Left colon (tissue), 2 donors: ENCODE measurements around the gene PLBD2. TPM values are rescaled to one million over a fixed set of nuclear protein-coding genes. Genes with fewer than 3 reads are reported as not detected.

ENCODE experiments used
- ATAC-seq: fragments of 200-7000 bp; cut with Tn5 transposase; one replicate; pipeline ENCODE4 v1.9.1; 2020; ENCODE audit warnings: mild to moderate bottlenecking, moderate library complexity
- DNase-seq, 2 donors: peaks; one replicate each; pipeline ENCODE4 v3.0.0-alpha.2; 2020
- intact Hi-C, 2 donors: fragments of 100-400 bp; cut with DNase I in 1 of 2; cut with micrococcal nuclease in 1 of 2; formaldehyde crosslinking; loops; one replicate each; pipeline versions ENCODE4 v1.11.2 to v1.14.0; 2022; cut with DNase I, micrococcal nuclease
- total RNA-seq, 2 donors: library from RNA; stranded (reverse); fragmentation: NEBNext Ultra II Directional; extraction: Animal tissue kit (Norgen Biotek cat#: 25700); gene quantifications; one replicate each; pipeline ENCODE4 v1.2.1, GENCODE V29; 2021
- donor health status: DM: no; HTN: no; CAD: no.
- donor health status: DM: yes; HTN: yes; CAD: no.

The PLBD2 gene
- total RNA-seq, 2 donors from 2014 or later, result 17.7 to 23.5 TPM

- DNase-seq (peak; percentile 36 to 39), ATAC-seq (peak; percentile 49)
These were observed 45.3 kb downstream of the PLBD2 start, which contains the start of gene SDS for GRCh38 chr12:113403435-113404415. TSS of gene SDS (minus strand) at chr12:113403887. CDS start at chr12:113399708, 4,179 bp downstream.

GRCh38 chr12:113405694-113406093 lies 47.3 kb downstream of the PLBD2 start:
- no peak for ATAC-seq

More at GRCh38 chr12:113403435-113404415, 45.3 kb downstream of the PLBD2 start, which contains the start of gene SDS:
- intact Hi-C loops, result no loop called here

GRCh38 chr12:113407931-113408600 lies 49.7 kb downstream of the PLBD2 start:
- DNase-seq (no peak), ATAC-seq (no peak)
- intact Hi-C loops, result no loop called here

More at GRCh38 chr12:113405694-113406093, 47.3 kb downstream of the PLBD2 start:
- DNase-seq, result no peak
- intact Hi-C loops, result no loop called here

- DNase-seq (no peak), ATAC-seq (no peak)
- intact Hi-C loops, result no loop called here
These were observed 50.4 kb downstream of the PLBD2 start for GRCh38 chr12:113408756-113409298.

GRCh38 chr12:113409462-113410124 lies 51.2 kb downstream of the PLBD2 start:
- intact Hi-C loops, result no loop called here

GRCh38 chr12:113413488-113413939 lies 55.1 kb downstream of the PLBD2 start:
- no peak for ATAC-seq
- DNase-seq, result no peak
- intact Hi-C loops, result no loop called here

More at GRCh38 chr12:113409462-113410124, 51.2 kb downstream of the PLBD2 start:
- DNase-seq, result no peak
- no peak for ATAC-seq

GRCh38 chr12:113414519-113415038 lies 56.2 kb downstream of the PLBD2 start:
- intact Hi-C loops, result no loop called here
- DNase-seq (no peak), ATAC-seq (no peak)

GRCh38 chr12:113416091-113416754 lies 57.8 kb downstream of the PLBD2 start:
- ATAC-seq (no peak), DNase-seq (no peak)
- intact Hi-C loops, result no loop called here

GRCh38 chr12:113418213-113418879 lies 60.0 kb downstream of the PLBD2 start:
- ATAC-seq (no peak), DNase-seq (no peak)
- intact Hi-C loops, result no loop called here

- no peak for ATAC-seq
- intact Hi-C loops, result no loop called here
- DNase-seq, result no peak
These were observed 62.7 kb downstream of the PLBD2 start for GRCh38 chr12:113420996-113421595.

GRCh38 chr12:113422030-113422885 lies 63.9 kb downstream of the PLBD2 start, which contains the start of gene SDSL:
TSS of gene SDSL (plus strand) at chr12:113422380. CDS start at chr12:113427983, 5,603 bp downstream.
- intact Hi-C loops, result no loop called here
- peak; percentile 97 for ATAC-seq
- DNase-seq, result peak; percentile 75 to 77

GRCh38 chr12:113422886-113423669 lies 64.7 kb downstream of the PLBD2 start:
- no peak for DNase-seq
- ATAC-seq, result peak; percentile 7
- intact Hi-C loops, result no loop called here

- intact Hi-C loops, result no loop called here
- no peak for ATAC-seq
- DNase-seq, result no peak
These were observed 66.1 kb downstream of the PLBD2 start for GRCh38 chr12:113424456-113424855.

- peak; percentile 44 for ATAC-seq
- DNase-seq, result peak in 1 of 2 donors; percentile 63
- intact Hi-C loops, result loop anchor here in 1 of 2 donors (5.0 kb wide), 1 partner anchor 113 kb away; no protein-coding TSS in a partner anchor
These were observed 66.8 kb downstream of the PLBD2 start for GRCh38 chr12:113424915-113425823.
